Hepatocyte (in vitro differentiated cells): ENCODE measurements around the gene GPC5.

ENCODE experiments used
- CTCF ChIP-seq: fragments of 200-600 bp; sonication (generic); IDR thresholded peaks from 2 replicates; pipeline ENCODE4 v1.5.1; 2016; ENCODE audit warnings: antibody characterized with exemption, mild to moderate bottlenecking; ENCODE audit not compliant: poor library complexity
- EZH2phosphoT487 ChIP-seq: fragments of 200-600 bp; sonication (generic); IDR thresholded peaks from one replicate; pipeline ENCODE4 v1.6.1; 2018; ENCODE audit warnings: antibody characterized with exemption, mild to moderate bottlenecking, low read depth, moderate library complexity; ENCODE audit not compliant: unreplicated experiment, severe bottlenecking

DNA sequence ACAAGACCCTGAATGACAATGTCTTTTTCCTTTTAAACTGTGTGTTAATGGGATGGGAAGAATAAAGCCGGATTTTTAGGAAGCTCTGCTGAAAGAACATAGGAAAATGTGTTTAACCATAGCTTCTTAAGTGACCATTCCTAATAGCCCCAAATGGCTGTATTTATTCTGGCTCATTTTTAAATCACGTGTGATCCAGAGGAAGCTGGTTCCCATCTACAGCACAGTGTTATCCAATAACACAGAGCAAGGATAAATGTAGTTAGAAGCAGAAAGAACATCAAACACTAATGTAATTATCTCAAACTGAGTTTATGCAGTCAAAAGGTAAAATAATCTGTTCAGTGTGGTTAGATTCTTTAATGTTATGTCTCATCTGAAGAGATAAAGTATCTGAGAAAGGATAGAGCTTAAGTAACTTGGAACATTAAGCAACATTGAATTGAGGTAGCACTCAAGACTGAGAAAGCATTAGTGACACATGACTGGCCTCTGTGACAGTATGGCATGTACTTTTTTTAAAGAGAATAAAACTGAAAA, 853.3 kb downstream of the GPC5 start:
- TF ChIP-seq CTCF, result no peak
- no peak for TF ChIP-seq EZH2phosphoT487
